CD14-positive monocyte (primary cell): Measurements from ENCODE around the gene RSRC1. TPM values are rescaled to one million over a fixed set of nuclear protein-coding genes. Genes with fewer than 3 reads are reported as not detected.
"Not testable (repeated sequence)": the region's sequence is repeated elsewhere in the genome, so short reads cannot be mapped to it uniquely, and the experiment has no call there.

ENCODE experiments used
- DNase-seq, 3 donors: peaks; one replicate each; pipeline ENCODE4 v3.0.0-alpha.2; 2011 to 2022
- H2AFZ ChIP-seq: 2 replicates; pipeline ENCODE4 v1.6.0; 2012; ENCODE audit warnings: mild to moderate bottlenecking, low read depth, low read length, inconsistent platforms; ENCODE audit not compliant: insufficient read depth, poor library complexity, severe bottlenecking
- H3K27ac ChIP-seq, 2 donors: 1 replicate in 1 of 2; 2 replicates in 1 of 2; pipeline ENCODE4 v1.5.1; 2012 to 2013; ENCODE audit warnings: low read length in 2 of 2, control low read depth in 1 of 2, inconsistent platforms in 1 of 2, low read depth in 1 of 2, mild to moderate bottlenecking in 1 of 2
- H3K27me3 ChIP-seq, 2 donors: one replicate each; pipeline versions ENCODE4 v1.6.0 to v1.6.1; 2011 to 2013; ENCODE audit warnings: low read length in 2 of 2; ENCODE audit not compliant: control insufficient read depth in 2 of 2, insufficient read depth in 2 of 2
- H3K36me3 ChIP-seq, 2 donors: replicated peaks in 1 of 2; 1 replicate in 1 of 2; 2 replicates in 1 of 2; pipeline versions ENCODE4 v1.5.1 to v1.6.1; 2012 to 2013; ENCODE audit warnings: low read length in 2 of 2, control low read depth in 1 of 2, inconsistent platforms in 1 of 2, mild to moderate bottlenecking in 1 of 2; ENCODE audit not compliant: insufficient read depth in 2 of 2, control insufficient read depth in 1 of 2
- H3K4me1 ChIP-seq, 2 donors: 1 replicate in 1 of 2; 2 replicates in 1 of 2; pipeline versions ENCODE4 v1.5.1 to v1.6.1; 2012 to 2013; ENCODE audit warnings: low read length in 2 of 2, control low read depth in 1 of 2, inconsistent platforms in 1 of 2, mild to moderate bottlenecking in 1 of 2, moderate library complexity in 1 of 2; ENCODE audit not compliant: insufficient read depth in 2 of 2, control insufficient read depth in 1 of 2
- H3K4me2 ChIP-seq: replicated peaks from 2 replicates; pipeline ENCODE3; 2012; ENCODE audit warnings: low read length, moderate library complexity, mild to moderate bottlenecking; ENCODE audit not compliant: poor library complexity, severe bottlenecking; ENCODE audit errors: extremely low read depth
- H3K4me3 ChIP-seq, 3 experiments: fragments of 200-600 bp in 1 of 3; sonication (generic) in 1 of 3; replicated peaks in 1 of 3; 1 replicate in 2 of 3; 2 replicates in 1 of 3; pipeline ENCODE4 v1.5.1; 2011 to 2013; ENCODE audit warnings: low read length in 3 of 3, mild to moderate bottlenecking in 3 of 3, control low read depth in 2 of 3, low read depth in 2 of 3, inconsistent platforms in 1 of 3, moderate library complexity in 1 of 3
- H3K79me2 ChIP-seq: 2 replicates; pipeline ENCODE4 v1.6.0; 2012; ENCODE audit warnings: mild to moderate bottlenecking, control low read depth, inconsistent platforms, low read length, moderate library complexity; ENCODE audit not compliant: insufficient read depth
- H3K9ac ChIP-seq: 2 replicates; pipeline ENCODE4 v1.6.0; 2017; ENCODE audit warnings: low read length, mild to moderate bottlenecking; ENCODE audit not compliant: insufficient read depth, poor library complexity, severe bottlenecking
- H3K9me3 ChIP-seq, 2 donors: replicated peaks in 1 of 2; 1 replicate in 1 of 2; 2 replicates in 1 of 2; pipeline versions ENCODE4 v1.5.1 to v1.6.1; 2012 to 2013; ENCODE audit warnings: low read length in 2 of 2, control low read depth in 1 of 2; ENCODE audit not compliant: control insufficient read depth in 1 of 2, insufficient read depth in 1 of 2
- H4K20me1 ChIP-seq: 2 replicates; pipeline ENCODE4 v1.6.0; 2012; ENCODE audit warnings: mild to moderate bottlenecking, low read length, control low read depth, moderate library complexity; ENCODE audit not compliant: insufficient read depth
- H3K27ac Mint-ChIP-seq, 7 donors: one replicate each; pipeline ENCODE4 v1.8.0; 2020; ENCODE audit warnings: mild to moderate bottlenecking in 7 of 7, mixed read lengths in 7 of 7, moderate library complexity in 6 of 7, inconsistent platforms in 2 of 7
- H3K27me3 Mint-ChIP-seq, 3 donors: one replicate each; pipeline ENCODE4 v1.8.0; 2021 to 2022; ENCODE audit warnings: low read depth in 3 of 3, mild to moderate bottlenecking in 3 of 3, mixed read lengths in 3 of 3, moderate library complexity in 3 of 3, inconsistent platforms in 1 of 3
- H3K36me3 Mint-ChIP-seq, 2 donors: one replicate each; pipeline ENCODE4 v1.8.0; 2020; ENCODE audit warnings: mixed read lengths in 2 of 2, inconsistent platforms in 1 of 2, mild to moderate bottlenecking in 1 of 2
- H3K4me1 Mint-ChIP-seq: one replicate; pipeline ENCODE4 v1.8.0; 2020; ENCODE audit warnings: mild to moderate bottlenecking, mixed read lengths
- H3K4me3 Mint-ChIP-seq, 2 donors: one replicate each; pipeline ENCODE4 v1.8.0; 2020; ENCODE audit warnings: mild to moderate bottlenecking in 2 of 2, mixed read lengths in 2 of 2, moderate library complexity in 1 of 2
- H3K9me3 Mint-ChIP-seq, 7 donors: one replicate each; pipeline ENCODE4 v1.8.0; 2020 to 2022; ENCODE audit warnings: mixed read lengths in 7 of 7, mild to moderate bottlenecking in 6 of 7, moderate library complexity in 6 of 7, inconsistent platforms in 2 of 7
- CTCF ChIP-seq: fragments of 200-600 bp; IDR thresholded peaks from one replicate; pipeline ENCODE4 v1.8.0; 2022; ENCODE audit warnings: antibody characterized with exemption, mild to moderate bottlenecking
- WGBS: methylation state at CpG from one replicate; pipeline ENCODE4 v1.1.5; 2013; ENCODE audit warnings: missing lambda C conversion rate; ENCODE audit not compliant: insufficient coverage; 5-methylcytosine and 5-hydroxymethylcytosine counted together
- intact Hi-C, 2 donors: fragments of 100-400 bp; cut with micrococcal nuclease; formaldehyde crosslinking; loops; one replicate each; pipeline versions ENCODE4 v1.15.0 to v1.15.1; 2023
- polyA plus RNA-seq, 3 donors: library from polyadenylated mRNA; depleted of rRNA in 1 of 3; unstranded in 2 of 3; stranded (reverse) in 1 of 3; fragments of 300-500 nt in 2 of 3; fragments of >200 nt in 1 of 3; fragmentation: Illumina TruSeq in 2 of 3; gene quantifications; 1 replicate in 2 of 3; 2 replicates in 1 of 3; pipeline ENCODE4 v1.2.3, GENCODE V29; 2012 to 2021

Gene RSRC1
- polyA plus RNA-seq, 3 donors = 6.6 to 31.7 (median 15.1) TPM

GRCh38 chr3:158226429-158226828 is 116.5 kb downstream of the RSRC1 start:
- H3K9ac ChIP-seq = no peak overlapping the region
- H3K4me3 Mint-ChIP-seq = no peak overlapping the region
- H3K9me3 Mint-ChIP-seq = no peaks in the 10 kb centered on the region
- TF ChIP-seq CTCF = no peak
- no peak overlapping the region for H3K27ac ChIP-seq
- H2AFZ ChIP-seq = no peak overlapping the region
- H3K4me1 Mint-ChIP-seq = peaks cover 11% of the 10 kb centered on the region
- no peak for DNase-seq
- H3K4me1 ChIP-seq = no peaks in the 10 kb centered on the region
- H3K4me2 ChIP-seq = no peak overlapping the region
- no peaks in the 10 kb centered on the region for H3K79me2 ChIP-seq
- no peak overlapping the region for H3K27ac Mint-ChIP-seq
- peaks cover 0 to 3% (median 0%) of the 10 kb centered on the region in 3 donors for H3K27me3 Mint-ChIP-seq
- H3K36me3 Mint-ChIP-seq = peaks cover 21% of the 10 kb centered on the region in 2 donors
- no peaks in the 10 kb centered on the region for H3K27me3 ChIP-seq
- no peak overlapping the region for H3K4me3 ChIP-seq
- H3K9me3 ChIP-seq = no peaks in the 10 kb centered on the region
- no peaks in the 10 kb centered on the region for H4K20me1 ChIP-seq
- H3K36me3 ChIP-seq = peaks cover 0 to 8% of the 10 kb centered on the region in 2 donors
- intact Hi-C loops = no loop called here

DNA sequence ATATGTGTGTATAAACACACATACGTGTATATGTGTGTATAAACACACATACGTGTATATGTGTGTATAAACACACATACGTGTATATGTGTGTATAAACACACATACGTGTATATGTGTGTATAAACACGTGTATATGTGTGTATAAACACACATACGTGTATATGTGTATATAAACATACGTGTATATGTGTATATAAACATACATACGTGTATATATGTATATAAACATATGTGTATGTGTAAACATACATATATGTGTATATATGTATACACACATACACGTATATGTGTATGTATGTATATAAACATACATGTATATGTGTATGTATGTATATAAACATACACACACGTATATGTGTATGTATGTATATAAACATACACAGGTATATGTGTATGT is 119.1 kb downstream of the RSRC1 start:
- H3K4me3 Mint-ChIP-seq, DNase-seq, H2AFZ ChIP-seq, H3K4me3 ChIP-seq, H3K79me2 ChIP-seq, H3K9me3 ChIP-seq, H3K27ac Mint-ChIP-seq, H4K20me1 ChIP-seq, H3K4me1 Mint-ChIP-seq, intact Hi-C loops, H3K9me3 Mint-ChIP-seq, H3K9ac ChIP-seq, H3K4me2 ChIP-seq, H3K27ac ChIP-seq, H3K36me3 ChIP-seq, H3K27me3 ChIP-seq, H3K27me3 Mint-ChIP-seq, H3K4me1 ChIP-seq: not testable (repeated sequence)
- no CpG with 5 or more reads among the region's 10 CpGs for WGBS
- peaks cover 18 to 25% of the 10 kb centered on the region in 2 donors for H3K36me3 Mint-ChIP-seq
